ENCODE data around the gene FMNL1.

- TF ChIP-seq CTCF (IDR thresholded peaks at IDR 0.05), result no peak
- no peak for TF ChIP-seq ZFX (IDR thresholded peaks at IDR 0.05; ENCODE audit: borderline replicate concordance)
Observed at GRCh38 chr17:45224671-45225050, 3.0 kb downstream of the FMNL1 start.
